ENCODE measurements around the gene TBXAS1.

Gene TBXAS1

GRCh38 chr7:139953229-139953628, 124.2 kb downstream of the TBXAS1 start:
- Histone ChIP-seq H3K79me2 (ENCODE audit: control insufficient read depth, low read length) (no peaks in the 10 kb centered on the region), H3K9me2 (replicated peaks; ENCODE audit: control insufficient read depth, low read length) (no peaks in the 10 kb centered on the region), H3K4me2 (ENCODE audit: low read length) (no peak overlapping the region), H3F3A (ENCODE audit: control insufficient read depth, insufficient read depth) (no peaks in the 10 kb centered on the region), H3K9me3 (ENCODE audit: control insufficient read depth, insufficient read depth, low read length) (no peaks in the 10 kb centered on the region), H4K20me1 (ENCODE audit: control insufficient read depth, insufficient read depth, low read depth, low read length) (no peaks in the 10 kb centered on the region), H3K27ac (ENCODE audit: low read depth, low read length) (no peak overlapping the region), H3K27me3 (ENCODE audit: control insufficient read depth, low read length) (no peaks in the 10 kb centered on the region), H3K4me1 (ENCODE audit: control insufficient read depth, low read length) (no peaks in the 10 kb centered on the region), H3K4me3 (ENCODE audit: low read length) (no peak overlapping the region), H3K36me3 (ENCODE audit: control insufficient read depth, low read length) (no peaks in the 10 kb centered on the region)
- no peak for TF ChIP-seq CTCF (IDR thresholded peaks at IDR 0.05; ENCODE audit: low read depth, low read length, poor library complexity, severe bottlenecking)
- TF ChIP-seq EZH2phosphoT487 (IDR thresholded peaks at IDR 0.05; ENCODE audit: borderline replicate concordance, low read length), result no peak

GRCh38 chr7:139955109-139955820, 126.2 kb downstream of the TBXAS1 start:
- Histone ChIP-seq H3K27me3 (ENCODE audit: control insufficient read depth, low read length) (peaks cover 5% of the 10 kb centered on the region; the same call in 1 of the 2 replicates), H3K4me2 (ENCODE audit: low read length) (no peak overlapping the region), H3K9me3 (ENCODE audit: control insufficient read depth, insufficient read depth, low read length) (no peaks in the 10 kb centered on the region), H3F3A (ENCODE audit: control insufficient read depth, insufficient read depth) (no peaks in the 10 kb centered on the region), H3K36me3 (ENCODE audit: control insufficient read depth, low read length) (no peaks in the 10 kb centered on the region), H3K27ac (ENCODE audit: low read depth, low read length) (no peak overlapping the region), H3K9me2 (replicated peaks; ENCODE audit: control insufficient read depth, low read length) (no peaks in the 10 kb centered on the region), H3K4me1 (ENCODE audit: control insufficient read depth, low read length) (no peaks in the 10 kb centered on the region), H4K20me1 (ENCODE audit: control insufficient read depth, insufficient read depth, low read depth, low read length) (no peaks in the 10 kb centered on the region), H3K4me3 (ENCODE audit: low read length) (no peak overlapping the region), H3K79me2 (ENCODE audit: control insufficient read depth, low read length) (no peaks in the 10 kb centered on the region)
- TF ChIP-seq CTCF (IDR thresholded peaks at IDR 0.05; ENCODE audit: low read depth, low read length, poor library complexity, severe bottlenecking), result no peak
- no peak for TF ChIP-seq EZH2phosphoT487 (IDR thresholded peaks at IDR 0.05; ENCODE audit: borderline replicate concordance, low read length)

- Histone ChIP-seq H3K4me2 (ENCODE audit: low read length) (no peak overlapping the region), H3K9me3 (ENCODE audit: control insufficient read depth, insufficient read depth, low read length) (no peaks in the 10 kb centered on the region), H3K36me3 (ENCODE audit: control insufficient read depth, low read length) (no peaks in the 10 kb centered on the region), H3K27ac (ENCODE audit: low read depth, low read length) (no peak overlapping the region), H3K27me3 (ENCODE audit: control insufficient read depth, low read length) (peaks cover 16% of the 10 kb centered on the region), H3K9me2 (replicated peaks; ENCODE audit: control insufficient read depth, low read length) (no peaks in the 10 kb centered on the region), H3K79me2 (ENCODE audit: control insufficient read depth, low read length) (no peaks in the 10 kb centered on the region), H3K4me1 (ENCODE audit: control insufficient read depth, low read length) (no peaks in the 10 kb centered on the region), H3F3A (ENCODE audit: control insufficient read depth, insufficient read depth) (no peaks in the 10 kb centered on the region), H3K4me3 (ENCODE audit: low read length) (no peak overlapping the region), H4K20me1 (ENCODE audit: control insufficient read depth, insufficient read depth, low read depth, low read length) (no peaks in the 10 kb centered on the region)
- TF ChIP-seq EZH2phosphoT487 (IDR thresholded peaks at IDR 0.05; ENCODE audit: borderline replicate concordance, low read length), result no peak
- no peak for TF ChIP-seq CTCF (IDR thresholded peaks at IDR 0.05; ENCODE audit: low read depth, low read length, poor library complexity, severe bottlenecking)
Observed at GRCh38 chr7:139958599-139959284, 129.7 kb downstream of the TBXAS1 start.

Data from DOHH2 (cell line).